SJSA1 (cell line): ENCODE data around the gene NAA10. TPM values are rescaled to one million over a fixed set of nuclear protein-coding genes. Genes with fewer than 3 reads are reported as not detected.
"Not testable (repeated sequence)": the region's sequence is repeated elsewhere in the genome, so short reads cannot be mapped to it uniquely, and the experiment has no call there.

Source experiments
- DNase-seq, 2 experiments: peaks; one replicate each; pipeline ENCODE4 v3.0.0-alpha.2; 2015 to 2020; ENCODE audit warnings: low spot score in 2 of 2, low read depth in 1 of 2
- H3K27ac ChIP-seq: fragments of 250-450 bp; sonication (Bioruptor Pico); 2 replicates; pipeline ENCODE4 v1.5.1; 2020; ENCODE audit warnings: mild to moderate bottlenecking, moderate library complexity
- H3K27me3 ChIP-seq: fragments of 250-450 bp; sonication (Bioruptor Pico); replicated peaks from 2 replicates; pipeline ENCODE4 v1.5.1; 2020; ENCODE audit warnings: mild to moderate bottlenecking, moderate library complexity
- H3K36me3 ChIP-seq: fragments of 250-450 bp; sonication (Bioruptor Pico); 2 replicates; pipeline ENCODE4 v1.5.1; 2020; ENCODE audit warnings: mild to moderate bottlenecking
- H3K4me1 ChIP-seq: fragments of 250-450 bp; sonication (Bioruptor Pico); replicated peaks from 2 replicates; pipeline ENCODE4 v1.6.1; 2021; ENCODE audit warnings: mild to moderate bottlenecking
- H3K4me3 ChIP-seq: fragments of 250-450 bp; sonication (Bioruptor Pico); 2 replicates; pipeline ENCODE4 v1.5.1; 2020; ENCODE audit warnings: mild to moderate bottlenecking
- H3K9me3 ChIP-seq: fragments of 250-450 bp; sonication (Bioruptor Pico); replicated peaks from 2 replicates; pipeline ENCODE4 v1.5.1; 2020; ENCODE audit warnings: mild to moderate bottlenecking
- total RNA-seq: library from RNA; depleted of rRNA; stranded (reverse); fragments of >200 nt; shearing (Covaris generic); gene quantifications from 2 replicates; pipeline ENCODE4 v1.2.3, GENCODE V29; 2014; rRNA removed

The NAA10 gene
- 119 and 155 TPM in 2 replicates for total RNA-seq

- Histone ChIP-seq H3K27me3 (no peaks in the 10 kb centered on the region), H3K9me3 (no peaks in the 10 kb centered on the region), H3K4me1 (peaks cover 3% of the 10 kb centered on the region; the same call in 1 of the 2 replicates), H3K27ac (no peak within 1 kb of the TSS), H3K4me3 (peak within 1 kb of the TSS; percentile 99), H3K36me3 (peaks cover 36% of the 10 kb centered on the region)
- peak; percentile 51 to 60 for DNase-seq
Measured at GRCh38 chrX:153934762-153935325, at the start of gene NAA10. Gene NAA10, minus strand, starts transcription at chrX:153935037. Its CDS starts 133 bp downstream, at chrX:153934904.

- no peak for DNase-seq
- H3K27me3 ChIP-seq: no peaks in the 10 kb centered on the region
Measured at GRCh38 chrX:153983321-153983801, 48.5 kb upstream of the NAA10 start.

GRCh38 chrX:153981771-153982533, 47.1 kb upstream of the NAA10 start:
- Histone ChIP-seq H3K4me1 (peaks cover 7% of the 10 kb centered on the region), H3K9me3 (no peaks in the 10 kb centered on the region), H3K27me3 (no peaks in the 10 kb centered on the region), H3K27ac (no peak overlapping the region), H3K4me3 (no peak overlapping the region), H3K36me3 (no peaks in the 10 kb centered on the region)
- no peak for DNase-seq

More at GRCh38 chrX:153983321-153983801, 48.5 kb upstream of the NAA10 start:
- Histone ChIP-seq H3K4me3 (no peak overlapping the region), H3K4me1 (peaks cover 7% of the 10 kb centered on the region), H3K36me3 (no peaks in the 10 kb centered on the region), H3K27ac (no peak overlapping the region), H3K9me3 (no peaks in the 10 kb centered on the region)

DNA sequence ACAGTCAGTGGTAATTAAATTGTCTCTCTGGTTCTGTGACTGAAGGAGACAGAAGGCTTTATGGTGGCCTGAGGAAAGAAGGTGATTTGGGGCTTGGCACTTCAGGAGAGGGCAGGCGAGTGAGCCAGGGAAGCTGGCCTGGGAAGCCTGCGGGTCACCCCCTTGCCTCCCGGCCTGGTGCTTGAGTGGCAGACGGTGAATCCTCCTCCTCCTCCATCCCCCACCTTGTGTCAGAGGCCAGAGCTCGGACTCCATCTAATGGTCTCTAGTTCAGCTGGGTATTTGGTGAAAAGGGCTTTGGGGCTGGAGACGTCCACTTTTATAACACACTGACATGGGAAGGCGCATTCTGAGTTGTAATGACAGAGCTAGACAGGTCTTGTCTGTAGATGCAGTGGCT, 46.4 kb upstream of the NAA10 start:
- Histone ChIP-seq H3K36me3 (no peaks in the 10 kb centered on the region), H3K27me3 (no peaks in the 10 kb centered on the region), H3K27ac (no peak overlapping the region), H3K4me1 (peaks cover 7% of the 10 kb centered on the region), H3K9me3 (no peaks in the 10 kb centered on the region), H3K4me3 (no peak overlapping the region)
- no peak for DNase-seq

DNA sequence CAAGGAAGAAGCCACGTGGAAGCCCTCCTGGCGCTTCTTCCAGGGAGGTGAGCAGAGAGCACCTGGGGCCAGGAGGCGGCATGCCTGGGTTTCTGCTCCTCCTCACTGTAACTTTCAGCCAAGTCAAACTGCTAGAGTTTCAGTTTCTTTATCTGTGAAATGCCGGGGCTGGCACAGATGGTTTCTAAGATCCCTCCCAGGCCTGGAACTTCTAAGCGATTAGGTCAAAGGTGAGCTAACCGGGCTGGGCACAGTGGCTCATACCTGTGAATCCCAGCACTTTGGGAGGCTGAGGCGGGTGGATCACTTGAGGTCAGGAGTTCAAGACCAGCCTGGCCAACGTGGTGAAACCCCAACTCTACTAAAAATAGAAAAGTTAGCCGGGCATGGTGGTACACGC, 45.6 kb upstream of the NAA10 start:
- H3K9me3 ChIP-seq, H3K27ac ChIP-seq, H3K36me3 ChIP-seq, H3K4me1 ChIP-seq, H3K4me3 ChIP-seq, DNase-seq, H3K27me3 ChIP-seq: not testable (repeated sequence)

- H3K9me3 ChIP-seq: no peaks in the 10 kb centered on the region
- H3K4me3 ChIP-seq: no peak overlapping the region
- no peak for DNase-seq
- H3K36me3 ChIP-seq: peaks cover 12% of the 10 kb centered on the region
- H3K27me3 ChIP-seq: no peaks in the 10 kb centered on the region
- H3K4me1 ChIP-seq: peaks cover 9% of the 10 kb centered on the region
- H3K27ac ChIP-seq: no peak overlapping the region
Measured at GRCh38 chrX:153974726-153975286, 40.0 kb upstream of the NAA10 start.

GRCh38 chrX:153974003-153974725, 39.3 kb upstream of the NAA10 start:
- H3K4me1 ChIP-seq: peaks cover 12% of the 10 kb centered on the region
- no peaks in the 10 kb centered on the region for H3K9me3 ChIP-seq
- no peak overlapping the region for H3K27ac ChIP-seq
- no peak for DNase-seq
- no peak overlapping the region for H3K4me3 ChIP-seq
- peaks cover 19% of the 10 kb centered on the region for H3K36me3 ChIP-seq
- no peaks in the 10 kb centered on the region for H3K27me3 ChIP-seq

- Histone ChIP-seq H3K36me3 (peaks cover 27% of the 10 kb centered on the region), H3K27ac (peak overlapping the region; percentile 100), H3K27me3 (no peaks in the 10 kb centered on the region), H3K4me1 (peaks cover 20% of the 10 kb centered on the region), H3K9me3 (no peaks in the 10 kb centered on the region), H3K4me3 (peak overlapping the region; percentile 86)
- no peak for DNase-seq
Measured at GRCh38 chrX:153973127-153974002, 38.5 kb upstream of the NAA10 start.

GRCh38 chrX:153972368-153973126, 37.7 kb upstream of the NAA10 start, which contains the start of gene TMEM187:
Gene TMEM187, plus strand, starts transcription at chrX:153972754. Its CDS starts 9,309 bp downstream, at chrX:153982063.
- Histone ChIP-seq H3K4me3 (peak within 1 kb of the TSS; percentile 86), H3K4me1 (peaks cover 21% of the 10 kb centered on the region), H3K9me3 (no peaks in the 10 kb centered on the region), H3K27ac (peak within 1 kb of the TSS; percentile 100), H3K27me3 (no peaks in the 10 kb centered on the region), H3K36me3 (peaks cover 35% of the 10 kb centered on the region)
- peak; percentile 86 to 90 for DNase-seq

DNA sequence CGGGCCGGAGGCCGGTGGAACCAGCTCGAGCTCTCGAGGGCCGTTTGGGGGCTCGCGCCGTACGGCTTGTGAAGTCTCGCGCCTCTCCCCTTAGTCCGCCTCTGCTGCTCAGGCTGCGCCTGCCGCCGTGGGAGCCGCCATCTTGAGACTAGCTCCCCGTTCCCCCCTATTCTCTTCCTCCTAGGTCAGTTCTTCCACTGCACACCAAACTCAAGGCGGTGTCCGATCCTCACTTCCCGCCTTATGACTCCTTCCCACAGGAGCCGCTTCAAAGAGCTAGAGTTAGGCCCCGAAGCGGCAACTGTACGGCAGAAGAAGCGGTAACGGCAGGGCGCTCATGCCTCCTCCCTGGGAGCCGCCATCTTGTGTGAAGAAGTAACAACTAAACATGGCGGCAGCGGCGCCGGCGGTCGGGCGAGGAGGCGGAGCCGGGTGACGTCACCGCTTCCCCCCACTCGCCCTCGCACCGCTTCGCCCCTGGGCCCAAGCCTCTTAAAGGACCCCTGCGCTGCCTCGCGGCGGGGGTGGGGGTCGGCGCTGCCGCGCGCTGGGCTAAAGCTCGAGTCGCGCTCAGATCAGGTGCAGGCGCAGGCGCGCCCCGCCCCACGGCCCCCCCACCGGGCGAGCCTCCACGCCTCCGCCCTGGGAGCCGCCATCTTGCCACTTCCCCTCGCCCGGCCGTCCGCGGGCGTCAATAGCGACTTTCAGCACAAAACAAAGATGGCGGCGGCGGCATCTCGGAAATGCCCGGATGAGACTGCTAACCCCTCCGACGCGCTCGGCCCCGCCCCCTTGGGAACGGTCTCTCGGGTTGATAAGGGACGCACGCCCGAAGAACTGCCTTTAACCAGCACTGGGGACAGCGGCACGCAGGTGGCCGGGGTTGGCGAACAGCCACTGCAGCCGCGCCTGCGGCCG, 36.9 kb upstream of the NAA10 start, which contains the start of gene HCFC1:
Gene HCFC1, minus strand, starts transcription at position 369 of the 918 bp plus-strand sequence. CDS start 978 bp downstream, outside the sequence.
- peak; percentile 91 to 95 for DNase-seq

DNA sequence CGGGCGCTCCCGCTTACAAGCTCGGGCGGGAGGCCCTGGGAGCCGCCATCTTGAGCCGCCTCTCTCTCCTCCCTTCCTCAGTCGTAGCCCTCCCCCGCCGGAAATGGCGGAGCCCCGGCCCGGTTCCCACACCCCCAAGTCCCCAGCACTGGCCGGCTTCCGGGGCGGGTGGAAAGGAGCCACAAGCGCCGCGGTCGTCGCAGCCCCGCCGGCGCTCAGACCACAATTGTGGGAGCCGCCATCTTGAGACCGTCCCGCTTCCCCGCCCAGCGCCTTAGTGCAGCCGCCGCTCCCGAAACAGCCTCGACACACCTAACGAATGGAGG, 36.2 kb upstream of the NAA10 start:
- peak overlapping the region; percentile 86 for H3K4me3 ChIP-seq
- H3K4me1 ChIP-seq: peaks cover 21% of the 10 kb centered on the region
- H3K27ac ChIP-seq: peak overlapping the region; percentile 100
- no peaks in the 10 kb centered on the region for H3K9me3 ChIP-seq
- no peaks in the 10 kb centered on the region for H3K27me3 ChIP-seq
- DNase-seq: peak; percentile 86 to 90
- peaks cover 44% of the 10 kb centered on the region for H3K36me3 ChIP-seq

More for the DNA sequence above, 36.9 kb upstream of the NAA10 start, which contains the start of gene HCFC1:
- Histone ChIP-seq H3K27ac (peak within 1 kb of the TSS; percentile 100), H3K4me3 (peak within 1 kb of the TSS; percentile 86), H3K4me1 (peaks cover 21% of the 10 kb centered on the region), H3K9me3 (no peaks in the 10 kb centered on the region), H3K27me3 (no peaks in the 10 kb centered on the region), H3K36me3 (peaks cover 43% of the 10 kb centered on the region)
